Measurements from ENCODE around the gene DEGS1.

DEGS1 gene

DNA sequence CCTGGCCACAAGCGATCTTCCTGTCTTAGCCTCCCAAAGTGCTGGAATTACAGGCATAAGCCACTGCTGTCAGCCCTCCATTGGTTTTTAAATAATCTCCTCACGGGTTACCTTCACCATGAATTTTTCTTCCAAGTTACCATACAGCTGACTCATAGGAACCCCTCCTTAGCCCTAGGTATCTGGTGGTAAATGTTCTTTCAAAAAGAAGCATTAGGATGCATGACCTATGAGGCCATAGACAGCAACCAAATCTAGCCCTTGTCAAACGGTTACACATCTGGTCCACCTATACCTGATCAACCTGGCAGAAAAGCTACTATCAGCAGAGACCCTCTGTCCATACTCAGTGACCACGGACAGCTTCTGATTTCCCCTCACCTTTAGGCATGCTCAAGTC is 12.7 kb upstream of the DEGS1 start:
- no peak overlapping the region for H3K4me3 ChIP-seq (ENCODE audit: low read depth, low read length)
- TF ChIP-seq, protein P1, sequence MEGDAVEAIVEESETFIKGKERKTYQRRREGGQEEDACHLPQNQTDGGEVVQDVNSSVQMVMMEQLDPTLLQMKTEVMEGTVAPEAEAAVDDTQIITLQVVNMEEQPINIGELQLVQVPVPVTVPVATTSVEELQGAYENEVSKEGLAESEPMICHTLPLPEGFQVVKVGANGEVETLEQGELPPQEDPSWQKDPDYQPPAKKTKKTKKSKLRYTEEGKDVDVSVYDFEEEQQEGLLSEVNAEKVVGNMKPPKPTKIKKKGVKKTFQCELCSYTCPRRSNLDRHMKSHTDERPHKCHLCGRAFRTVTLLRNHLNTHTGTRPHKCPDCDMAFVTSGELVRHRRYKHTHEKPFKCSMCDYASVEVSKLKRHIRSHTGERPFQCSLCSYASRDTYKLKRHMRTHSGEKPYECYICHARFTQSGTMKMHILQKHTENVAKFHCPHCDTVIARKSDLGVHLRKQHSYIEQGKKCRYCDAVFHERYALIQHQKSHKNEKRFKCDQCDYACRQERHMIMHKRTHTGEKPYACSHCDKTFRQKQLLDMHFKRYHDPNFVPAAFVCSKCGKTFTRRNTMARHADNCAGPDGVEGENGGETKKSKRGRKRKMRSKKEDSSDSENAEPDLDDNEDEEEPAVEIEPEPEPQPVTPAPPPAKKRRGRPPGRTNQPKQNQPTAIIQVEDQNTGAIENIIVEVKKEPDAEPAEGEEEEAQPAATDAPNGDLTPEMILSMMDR (IDR thresholded peaks at IDR 0.05; ENCODE audit: borderline replicate concordance, insufficient read depth, low read depth, low read length), result no peak

DNA sequence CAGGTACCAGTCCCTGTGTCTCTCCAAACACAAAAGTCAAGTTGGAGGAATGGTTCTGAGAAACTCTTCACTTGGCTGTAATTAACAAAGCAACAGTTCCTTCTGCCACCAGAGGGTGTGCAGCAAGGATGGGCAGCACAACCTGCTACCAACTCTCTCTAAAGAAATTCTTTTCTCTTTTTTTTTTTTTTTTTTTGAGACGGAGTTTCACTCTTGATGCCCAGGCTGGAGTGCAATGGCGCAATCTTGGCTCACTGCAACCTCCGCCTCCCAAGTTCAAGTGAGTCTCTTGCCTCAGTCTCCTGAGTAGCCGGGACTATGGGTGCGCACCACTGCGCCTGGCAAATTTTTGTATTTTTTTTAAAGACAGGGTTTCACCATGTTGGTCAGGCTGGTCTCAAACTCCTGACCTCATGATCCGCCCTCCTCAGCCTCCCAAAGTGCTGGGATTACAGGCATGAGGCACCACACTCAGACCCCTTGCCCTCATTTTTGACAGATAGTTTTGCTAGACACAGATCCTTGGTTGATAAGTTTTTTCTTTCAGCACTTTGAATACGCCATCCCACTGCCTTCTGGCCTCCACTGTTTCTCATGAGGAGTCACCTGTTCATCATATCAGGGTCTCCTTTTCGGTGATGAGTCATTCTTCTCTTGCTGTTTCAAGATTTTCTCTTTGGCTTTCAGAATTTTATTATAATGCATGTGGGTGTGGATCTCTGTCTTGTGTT is 12.1 kb upstream of the DEGS1 start:
- H3K4me3 ChIP-seq (ENCODE audit: low read depth, low read length), result no peak overlapping the region
- TF ChIP-seq, protein P1 (IDR thresholded peaks at IDR 0.05; ENCODE audit: borderline replicate concordance, insufficient read depth, low read depth, low read length), result peak; percentile 31; the same call in 1 of the 2 replicates

DNA sequence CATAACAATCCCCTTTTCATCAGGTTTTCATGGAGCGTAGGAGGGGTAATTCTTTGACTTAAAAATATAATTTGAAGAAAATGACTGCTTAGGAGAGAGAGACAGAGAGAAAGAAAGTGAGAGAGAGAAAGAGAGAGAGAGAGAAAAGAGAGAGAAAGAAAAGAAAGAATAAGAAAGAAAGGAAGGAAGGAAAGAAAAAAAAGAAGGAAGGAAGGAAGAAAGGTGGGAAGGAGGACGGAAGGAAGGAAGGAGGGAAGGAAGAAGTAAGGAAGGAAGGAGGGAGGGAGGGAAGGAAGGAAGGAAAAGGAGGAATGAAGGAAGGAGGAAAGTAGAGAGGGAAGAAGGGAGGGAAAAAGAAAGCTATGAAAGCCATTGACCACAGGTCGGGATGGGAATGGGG is 10.8 kb upstream of the DEGS1 start:
- TF ChIP-seq, protein P1 (IDR thresholded peaks at IDR 0.05; ENCODE audit: borderline replicate concordance, insufficient read depth, low read depth, low read length), result no peak
- no peak overlapping the region for H3K4me3 ChIP-seq (ENCODE audit: low read depth, low read length)

DNA sequence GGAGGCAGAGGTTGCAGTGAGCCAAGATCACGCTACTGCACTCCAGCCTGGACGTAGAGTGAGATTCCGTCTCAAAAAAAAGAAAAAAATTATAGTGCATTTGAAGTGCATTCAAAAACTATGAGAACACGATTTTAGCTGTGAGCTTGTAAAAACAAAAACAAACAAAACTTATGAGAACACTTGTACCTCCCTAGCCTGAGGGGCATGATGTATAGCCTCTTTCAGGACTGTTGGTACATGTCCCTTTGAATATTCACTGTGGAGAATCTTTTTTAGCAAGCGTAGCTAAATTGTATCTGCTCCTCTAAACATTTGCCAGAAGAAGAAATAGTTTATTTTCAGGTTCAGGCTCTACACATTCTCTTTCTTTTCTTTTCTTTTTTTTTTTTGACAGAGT is 9.5 kb upstream of the DEGS1 start:
- no peak overlapping the region for H3K4me3 ChIP-seq (ENCODE audit: low read depth, low read length)

DNA sequence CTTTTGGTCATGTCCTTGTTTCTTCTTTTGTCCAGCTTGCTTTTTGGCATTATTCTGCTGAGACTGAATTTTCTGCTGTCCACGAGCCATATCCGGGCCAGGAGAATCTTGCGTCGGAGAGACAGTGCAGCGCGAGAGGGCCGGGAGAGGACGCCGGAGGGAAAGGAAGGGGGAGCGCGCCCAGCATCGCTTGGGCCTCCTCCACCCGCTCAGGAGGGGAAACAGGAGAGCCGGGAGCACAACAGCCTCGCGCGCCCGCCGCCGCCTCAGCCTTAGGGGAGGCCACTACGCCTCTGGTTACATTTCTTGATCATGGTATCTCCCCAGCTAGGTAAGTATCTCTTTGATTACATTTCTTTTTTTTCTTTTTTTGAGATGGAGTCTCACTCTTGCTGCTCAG is 7.4 kb upstream of the DEGS1 start:
- TF ChIP-seq, protein P1 (IDR thresholded peaks at IDR 0.05; ENCODE audit: borderline replicate concordance, insufficient read depth, low read depth, low read length), result no peak
- H3K4me3 ChIP-seq (ENCODE audit: low read depth, low read length), result no peak overlapping the region

More for the DNA sequence above, 9.5 kb upstream of the DEGS1 start:
- TF ChIP-seq, protein P1 (IDR thresholded peaks at IDR 0.05; ENCODE audit: borderline replicate concordance, insufficient read depth, low read depth, low read length), result no peak

DNA sequence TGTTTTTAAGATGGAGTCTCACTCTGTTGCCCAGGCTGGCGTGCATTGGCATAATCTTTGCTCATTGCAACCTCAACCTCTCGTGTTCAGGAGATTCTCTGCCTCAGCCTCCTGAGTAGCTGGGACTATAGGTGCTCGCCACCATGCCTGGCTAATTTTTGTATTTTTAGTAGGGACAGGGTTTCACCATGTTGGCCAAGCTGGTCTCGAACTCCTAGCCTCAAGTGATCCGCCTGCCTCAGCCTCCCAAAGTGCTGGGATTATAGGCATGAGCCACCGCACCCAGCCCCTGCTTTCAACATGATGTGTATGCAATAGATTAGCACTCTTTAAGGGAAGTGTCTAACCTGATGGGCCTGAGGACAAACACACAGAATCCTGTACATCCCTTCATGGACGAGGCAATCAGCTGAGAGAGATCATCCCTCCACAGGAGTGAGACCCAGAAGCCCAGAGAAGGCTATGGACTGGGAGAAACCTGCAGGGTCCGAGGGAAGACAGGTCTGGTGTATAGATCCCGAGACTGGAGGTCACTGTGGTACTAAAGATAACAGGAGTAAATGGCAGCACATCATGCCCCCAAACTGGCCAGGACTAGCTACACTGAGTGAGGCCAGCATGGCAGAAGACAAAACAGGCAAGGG is 5.6 kb upstream of the DEGS1 start:
- TF ChIP-seq, protein P1 (IDR thresholded peaks at IDR 0.05; ENCODE audit: borderline replicate concordance, insufficient read depth, low read depth, low read length), result no peak
- H3K4me3 ChIP-seq (ENCODE audit: low read depth, low read length), result no peak overlapping the region

DNA sequence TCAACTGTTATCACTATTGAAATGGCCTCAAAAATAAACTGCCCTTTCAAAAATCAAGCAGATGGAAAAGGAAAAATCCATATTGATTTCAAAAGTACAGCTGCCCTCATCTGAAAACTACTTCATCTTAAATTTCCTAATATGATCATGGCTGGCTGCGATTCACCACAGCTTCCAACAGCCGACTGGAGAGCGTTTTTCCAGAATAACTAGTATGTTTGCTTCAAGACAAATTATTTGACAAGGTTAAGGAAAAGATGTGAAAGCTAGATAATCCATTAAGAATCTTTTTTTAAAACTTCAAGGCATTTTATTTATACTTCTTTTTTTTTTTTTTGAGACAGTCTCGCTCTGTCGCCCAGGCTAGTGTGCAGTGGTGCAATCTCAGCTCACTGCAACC is 4.1 kb upstream of the DEGS1 start:
- TF ChIP-seq, protein P1 (IDR thresholded peaks at IDR 0.05; ENCODE audit: borderline replicate concordance, insufficient read depth, low read depth, low read length), result no peak
- H3K4me3 ChIP-seq (ENCODE audit: low read depth, low read length), result no peak overlapping the region

Data from GM12875 (cell line).